GM19351 (cell line): Measurements from ENCODE around the gene GNAS-AS1.

Experiments
- ATAC-seq: cut with Tn5 transposase; IDR thresholded peaks from one replicate; pipeline ENCODE4 v1.9.1; 2021; ENCODE audit warnings: mild to moderate bottlenecking, moderate library complexity; ENCODE audit not compliant: unreplicated experiment

Gene GNAS-AS1

GRCh38 chr20:58863044-58863790, 12.5 kb upstream of the GNAS-AS1 start:
- no peak for ATAC-seq

- no peak for ATAC-seq
Observed at GRCh38 chr20:58855506-58856389, 5.0 kb upstream of the GNAS-AS1 start.

- ATAC-seq: no peak
Observed at GRCh38 chr20:58854638-58855471, 4.2 kb upstream of the GNAS-AS1 start.

- ATAC-seq: no peak
Observed at GRCh38 chr20:58853976-58854637, 3.4 kb upstream of the GNAS-AS1 start.

- ATAC-seq: no peak
Observed at GRCh38 chr20:58853466-58853865, 2.8 kb upstream of the GNAS-AS1 start.

- ATAC-seq: no peak
Observed at GRCh38 chr20:58852543-58853271, 2.0 kb upstream of the GNAS-AS1 start, which contains the start of gene GNAS. GNAS (plus strand) TSS chr20:58852716.

GRCh38 chr20:58851969-58852458, 1.3 kb upstream of the GNAS-AS1 start:
- ATAC-seq: no peak

- peak; percentile 12 for ATAC-seq
Observed at GRCh38 chr20:58851221-58851968, 693 bp upstream of the GNAS-AS1 start.

GRCh38 chr20:58847463-58847862, 3.2 kb downstream of the GNAS-AS1 start:
- ATAC-seq: no peak

GRCh38 chr20:58845706-58846105, 5.0 kb downstream of the GNAS-AS1 start:
- ATAC-seq: no peak

- no peak for ATAC-seq
Observed at GRCh38 chr20:58843128-58843556, 7.6 kb downstream of the GNAS-AS1 start.

- ATAC-seq: no peak
Observed at GRCh38 chr20:58842276-58842675, 8.4 kb downstream of the GNAS-AS1 start.

GRCh38 chr20:58841539-58842264, 9.0 kb downstream of the GNAS-AS1 start:
- no peak for ATAC-seq

- ATAC-seq: no peak
Observed at GRCh38 chr20:58840816-58841538, 9.7 kb downstream of the GNAS-AS1 start.

- ATAC-seq: no peak
Observed at GRCh38 chr20:58839991-58840747, 10.5 kb downstream of the GNAS-AS1 start.

- no peak for ATAC-seq
Observed at GRCh38 chr20:58839474-58839874, 11.2 kb downstream of the GNAS-AS1 start.

GRCh38 chr20:58838174-58838573, 12.5 kb downstream of the GNAS-AS1 start:
- no peak for ATAC-seq
